T-helper 9 cell (primary cell): Measurements from ENCODE around the gene DNAJA4.
A peak's percentile ranks its signal among the peaks of the same experiment; 100 is the strongest.

Experiments
- DNase-seq: peaks from one replicate; pipeline ENCODE4 v3.0.0-alpha.2; 2020

Gene DNAJA4

DNA sequence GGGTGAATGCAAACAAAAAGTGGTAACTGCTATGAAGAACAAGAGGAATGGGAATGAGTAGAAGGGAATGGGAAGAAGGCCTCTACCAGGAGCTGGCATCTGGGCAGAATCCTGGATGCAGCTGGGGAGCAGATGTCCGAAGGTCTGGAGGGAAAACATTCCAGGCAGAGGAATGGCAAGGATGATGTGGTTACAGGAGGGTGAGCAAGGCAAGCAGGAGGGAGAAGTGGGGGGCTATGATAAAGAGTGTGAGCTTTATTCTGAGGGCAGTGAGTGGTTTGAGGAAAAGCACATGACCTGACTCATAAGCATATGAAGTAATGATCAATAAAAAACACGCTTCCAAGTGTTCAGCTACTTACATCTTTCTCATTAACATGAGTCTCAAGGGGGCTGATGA is 18.0 kb downstream of the DNAJA4 start:
- DNase-seq, result no peak

DNA sequence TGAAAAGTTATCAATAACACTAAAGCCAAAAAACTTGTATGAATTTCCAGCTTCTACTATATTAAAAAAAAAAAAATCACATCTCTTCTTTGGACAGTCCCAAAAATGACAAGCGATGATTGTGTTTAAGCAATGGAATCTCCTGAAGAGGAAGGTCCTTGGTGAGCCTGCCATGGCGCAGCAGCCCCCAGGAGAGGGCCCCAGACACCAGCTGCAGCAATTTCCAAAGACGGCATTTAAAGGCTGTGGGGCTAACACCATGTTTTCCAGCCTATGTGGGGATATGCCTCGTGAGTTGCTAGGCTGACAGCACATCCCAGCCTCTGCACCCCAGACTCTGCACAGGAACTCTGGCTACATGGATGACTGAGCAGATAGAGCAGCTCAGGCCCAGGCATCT is 20.4 kb downstream of the DNAJA4 start:
- no peak for DNase-seq

DNA sequence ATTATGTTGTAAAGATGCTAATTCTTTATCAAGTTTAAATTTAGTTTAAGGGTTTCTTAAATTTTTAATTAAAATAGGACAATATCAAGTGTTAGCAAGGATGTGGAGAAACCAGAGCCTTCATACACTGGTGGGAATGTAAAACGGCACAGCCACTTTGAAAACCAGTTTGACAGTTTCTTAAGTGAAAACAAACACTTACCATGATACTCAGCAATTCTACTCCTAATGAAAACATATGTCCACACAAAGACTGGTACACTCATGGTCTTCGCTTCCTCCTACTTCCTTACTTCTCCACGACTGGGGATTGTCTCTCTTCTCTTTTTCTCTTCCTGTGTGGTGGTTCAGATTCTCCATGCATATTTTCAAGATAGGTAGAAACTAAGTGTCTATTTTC is 25.9 kb downstream of the DNAJA4 start:
- no peak for DNase-seq

- DNase-seq, result no peak
These were observed 26.7 kb downstream of the DNAJA4 start for GRCh38 chr15:78291052-78291451.

GRCh38 chr15:78291698-78292097 is 27.3 kb downstream of the DNAJA4 start:
- no peak for DNase-seq

DNA sequence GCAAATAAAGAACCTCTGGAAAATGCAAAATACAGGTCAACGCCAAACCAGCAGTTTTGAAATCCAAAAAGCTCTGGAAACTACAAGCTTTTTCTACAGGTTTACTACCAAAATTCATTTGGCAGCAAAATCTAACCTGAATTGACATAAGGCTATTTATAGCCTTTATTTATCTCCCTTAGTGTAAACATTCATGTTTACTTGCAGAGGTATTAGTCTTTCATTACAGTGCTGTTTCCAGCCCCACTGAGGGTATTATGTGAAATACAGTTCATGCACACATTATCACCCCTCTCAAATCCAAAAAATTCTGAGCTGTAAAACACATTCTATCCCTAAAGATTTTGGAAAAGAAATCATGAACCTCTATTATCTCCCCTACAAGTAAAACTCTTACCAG is 27.9 kb downstream of the DNAJA4 start:
- DNase-seq, result no peak

- peak; percentile 82 for DNase-seq
These were observed 35.0 kb downstream of the DNAJA4 start, which contains the start of gene SKIC8 for GRCh38 chr15:78299101-78299930. Gene SKIC8 (minus strand): TSS chr15:78299609. CDS start chr15:78295686, 3,923 bp downstream.

DNA sequence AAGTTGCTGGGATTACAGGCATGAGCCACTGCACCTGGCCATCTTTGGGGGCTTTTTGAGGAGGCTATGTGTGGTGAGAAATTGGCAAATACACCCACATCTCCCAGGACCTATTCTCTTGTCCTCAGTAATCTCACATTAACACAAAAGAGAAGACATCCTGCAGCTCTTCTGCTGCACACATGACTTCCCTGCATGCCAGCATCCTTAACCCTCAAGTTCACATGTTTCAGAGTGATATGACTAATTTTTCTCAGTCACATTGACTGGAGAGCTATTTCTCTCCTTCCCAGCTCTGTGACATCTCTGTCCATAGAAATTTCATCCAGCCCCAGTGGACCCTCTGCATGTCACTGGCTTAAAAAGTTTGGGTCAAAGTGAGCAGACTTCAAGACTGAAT is 37.0 kb downstream of the DNAJA4 start:
- DNase-seq, result no peak

GRCh38 chr15:78301828-78302227 is 37.5 kb downstream of the DNAJA4 start:
- no peak for DNase-seq

GRCh38 chr15:78302579-78303312 is 38.4 kb downstream of the DNAJA4 start:
- no peak for DNase-seq

DNA sequence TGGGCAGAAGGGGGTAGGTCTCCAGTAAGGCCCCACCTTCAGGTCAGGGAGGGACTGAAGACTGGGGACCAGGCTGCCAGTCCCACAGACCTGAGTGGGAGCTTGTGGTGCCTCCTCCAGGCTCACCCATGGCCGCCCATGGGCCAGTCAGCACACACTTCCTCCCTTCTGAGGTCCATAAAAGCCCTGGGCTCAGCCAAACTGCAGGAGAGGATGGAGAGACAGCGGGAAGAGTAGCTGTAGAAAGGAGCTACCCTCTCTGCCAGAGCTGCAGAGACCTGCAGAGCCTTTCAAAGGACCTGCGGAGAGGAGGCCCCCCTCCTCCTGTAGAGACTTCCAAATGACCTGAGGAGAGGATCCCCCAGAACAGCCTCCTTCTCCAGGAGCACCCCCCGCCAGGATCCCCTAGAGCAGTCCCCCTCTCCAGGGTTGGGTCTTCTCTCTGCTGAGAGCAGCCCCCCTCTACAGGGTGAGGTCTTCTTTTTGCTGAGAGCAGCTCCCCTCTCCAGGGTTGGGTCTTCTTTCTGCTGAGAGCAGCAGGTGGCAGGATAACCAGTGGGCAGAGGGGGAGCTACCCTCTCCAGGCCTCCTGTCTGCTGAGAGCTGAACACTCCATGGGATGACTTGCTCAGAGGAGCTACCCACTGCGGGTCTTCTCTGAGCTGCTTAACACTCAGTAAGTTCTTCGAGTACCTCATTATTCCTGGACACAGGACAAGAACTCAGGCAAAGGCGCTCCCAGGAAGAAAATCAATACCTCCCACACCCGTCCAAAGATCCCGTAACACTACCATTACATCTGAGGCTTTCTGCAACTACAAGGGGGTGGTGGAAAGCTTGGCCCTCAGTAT is 40.1 kb downstream of the DNAJA4 start:
- DNase-seq, result no peak

DNA sequence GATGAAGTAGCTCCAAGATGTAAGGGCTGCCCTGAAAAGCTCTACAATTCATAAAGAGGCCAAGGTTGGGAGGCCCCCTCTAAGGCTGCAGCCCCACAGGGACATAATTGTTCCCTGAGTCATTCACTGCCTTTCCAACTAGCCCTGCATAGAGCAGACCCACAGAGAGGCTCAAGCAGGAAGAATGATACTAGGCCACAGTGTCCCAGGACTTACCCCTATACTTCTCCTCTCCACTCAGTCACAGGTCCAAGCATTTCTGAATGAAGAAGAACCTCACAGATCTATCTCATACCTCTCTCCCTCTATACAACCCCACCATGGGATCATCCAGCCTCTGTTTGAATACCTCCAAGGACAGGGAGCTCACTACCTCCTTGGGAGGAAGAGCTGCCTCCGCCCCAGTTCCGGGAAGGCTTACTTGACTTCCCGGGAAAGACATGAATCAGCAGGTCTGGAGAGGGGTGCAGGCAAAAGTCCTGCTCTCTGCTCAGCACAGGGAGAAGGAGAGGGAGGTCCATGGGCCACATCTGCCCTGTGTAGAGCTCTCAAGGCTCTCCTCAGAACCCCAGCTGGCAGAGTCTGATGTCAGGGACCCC is 41.9 kb downstream of the DNAJA4 start:
- no peak for DNase-seq

GRCh38 chr15:78307976-78308375 is 43.6 kb downstream of the DNAJA4 start:
- DNase-seq, result no peak

- DNase-seq, result peak; percentile 14
These were observed 44.2 kb downstream of the DNAJA4 start for GRCh38 chr15:78308422-78309032.

- no peak for DNase-seq
These were observed 46.9 kb downstream of the DNAJA4 start for GRCh38 chr15:78311292-78311691.

GRCh38 chr15:78312536-78312935 is 48.2 kb downstream of the DNAJA4 start:
- DNase-seq, result no peak

DNA sequence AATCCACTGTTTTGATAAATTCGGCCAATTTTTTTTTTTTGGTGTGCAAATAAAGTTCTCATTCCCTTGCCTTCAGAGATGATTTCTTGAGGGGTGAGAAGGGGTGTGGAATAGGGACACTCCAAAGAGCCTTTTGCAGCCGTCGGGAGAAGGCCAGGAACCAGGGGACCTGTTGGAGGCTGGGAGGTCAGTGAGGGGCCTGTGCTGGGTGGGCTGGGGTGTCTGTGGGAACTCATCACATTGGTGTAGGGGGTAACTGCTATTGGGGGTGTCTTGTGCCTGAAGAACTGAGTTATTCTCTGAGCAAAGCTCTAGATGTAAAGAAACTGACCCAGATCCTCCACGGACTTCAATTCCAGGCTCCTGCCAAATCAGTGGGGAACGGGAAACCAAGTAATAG is 48.6 kb downstream of the DNAJA4 start:
- DNase-seq, result no peak

DNA sequence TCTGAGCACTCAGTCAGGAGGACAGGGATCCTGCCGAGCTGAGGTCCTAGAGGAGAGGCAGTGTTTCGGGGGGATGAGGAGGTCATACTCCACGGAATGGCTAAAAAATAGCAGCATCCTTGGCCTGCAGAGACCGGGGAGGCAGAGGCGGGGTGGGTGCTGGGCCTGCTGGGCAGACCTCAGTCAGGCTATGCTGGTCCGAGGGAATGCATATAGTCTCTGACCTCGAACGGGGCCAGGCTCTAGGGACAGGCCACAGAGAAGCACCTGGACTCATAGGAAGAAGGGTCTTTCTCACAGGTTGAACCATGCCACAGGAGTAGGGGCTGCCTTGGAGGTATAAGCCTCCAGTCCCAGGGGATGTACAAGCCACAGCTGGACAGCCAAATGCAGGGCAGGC is 49.0 kb downstream of the DNAJA4 start:
- DNase-seq, result no peak

- no peak for DNase-seq
These were observed 49.8 kb downstream of the DNAJA4 start for GRCh38 chr15:78314181-78314581.

GRCh38 chr15:78315686-78316282 is 51.4 kb downstream of the DNAJA4 start:
- DNase-seq, result no peak

DNA sequence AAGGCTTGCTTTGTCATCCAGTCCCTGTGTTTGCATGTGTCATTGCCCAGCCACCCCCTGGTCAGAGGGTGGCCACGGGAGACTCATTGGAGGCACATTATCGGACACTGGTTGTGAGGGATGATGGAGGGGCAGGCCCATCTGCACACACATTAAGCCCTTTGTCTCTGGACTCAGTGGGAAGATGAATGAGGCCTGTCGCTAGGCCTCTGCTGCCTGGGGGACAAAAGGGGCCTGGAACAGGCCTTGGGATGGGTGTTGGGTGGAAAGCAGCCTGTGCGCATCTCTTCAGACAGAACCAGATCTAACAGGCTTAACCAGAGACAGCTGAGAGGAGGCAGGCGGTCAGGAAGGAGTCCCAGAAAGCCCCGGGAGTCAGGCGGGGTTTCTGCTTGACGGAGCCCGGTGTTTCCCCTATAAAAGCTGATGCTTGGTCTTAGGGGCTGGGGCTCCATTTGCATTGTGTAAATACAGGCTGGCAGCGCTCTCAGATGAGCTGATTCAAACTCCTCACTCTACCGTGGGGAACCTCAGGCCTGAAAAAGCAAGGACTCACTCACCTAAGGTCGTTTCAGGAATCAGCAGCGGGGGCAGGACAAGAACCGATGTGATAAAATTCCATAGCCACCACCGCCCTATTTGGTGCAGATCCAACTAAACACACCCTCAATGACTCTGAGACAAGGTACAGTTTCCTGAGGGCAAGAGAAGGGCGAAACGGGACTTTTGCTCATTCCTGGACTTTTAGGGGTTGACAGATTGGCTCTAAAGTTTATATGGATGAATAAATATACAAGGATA is 52.1 kb downstream of the DNAJA4 start:
- DNase-seq, result no peak
